H9 (cell line): ENCODE measurements around the gene SLC46A1. TPM values are rescaled to one million over a fixed set of nuclear protein-coding genes. Genes with fewer than 3 reads are reported as not detected.

ENCODE experiments used
- DNase-seq: peaks from one replicate; pipeline ENCODE4 v3.0.0-alpha.2; 2017
- H2AFZ ChIP-seq: one replicate; pipeline ENCODE4 v1.6.1; 2013; ENCODE audit warnings: mild to moderate bottlenecking, low read length, control low read depth, moderate library complexity
- H2AK5ac ChIP-seq: 2 replicates; pipeline ENCODE4 v1.6.1; 2013; ENCODE audit warnings: low read length, control low read depth, mixed read lengths; ENCODE audit not compliant: insufficient read length
- H2BK120ac ChIP-seq: one replicate; pipeline ENCODE4 v1.6.1; 2013; ENCODE audit warnings: low read depth, mild to moderate bottlenecking, low read length, control low read depth, inconsistent platforms; ENCODE audit not compliant: poor library complexity, severe bottlenecking
- H2BK12ac ChIP-seq: 2 replicates; pipeline ENCODE4 v1.6.1; 2013; ENCODE audit warnings: low read length, control low read depth, mixed read lengths, low read depth; ENCODE audit not compliant: insufficient read length
- H2BK15ac ChIP-seq: 2 replicates; pipeline ENCODE4 v1.6.1; 2013; ENCODE audit warnings: low read depth, low read length, control low read depth
- H2BK20ac ChIP-seq: one replicate; pipeline ENCODE4 v1.6.1; 2013; ENCODE audit warnings: low read depth, mild to moderate bottlenecking, low read length, control low read depth, inconsistent platforms; ENCODE audit not compliant: poor library complexity, severe bottlenecking
- H2BK5ac ChIP-seq: 2 replicates; pipeline ENCODE4 v1.6.1; 2013; ENCODE audit warnings: low read length, control low read depth, mixed read lengths; ENCODE audit not compliant: insufficient read length
- H3K14ac ChIP-seq: 2 replicates; pipeline ENCODE4 v1.6.1; 2013; ENCODE audit warnings: low read length, control low read depth; ENCODE audit not compliant: insufficient read depth
- H3K18ac ChIP-seq: 2 replicates; pipeline ENCODE4 v1.6.1; 2013; ENCODE audit warnings: low read depth, mild to moderate bottlenecking, mixed read lengths, low read length, control low read depth; ENCODE audit not compliant: insufficient read length
- H3K23ac ChIP-seq: 2 replicates; pipeline ENCODE4 v1.6.1; 2013; ENCODE audit warnings: low read length, control low read depth, mixed read lengths, low read depth; ENCODE audit not compliant: insufficient read length
- H3K23me2 ChIP-seq: 2 replicates; pipeline ENCODE4 v1.6.1; 2013; ENCODE audit warnings: low read depth, mild to moderate bottlenecking, mixed read lengths, low read length, control low read depth; ENCODE audit not compliant: insufficient read length, poor library complexity, severe bottlenecking
- H3K27ac ChIP-seq: 2 replicates; pipeline ENCODE4 v1.5.1; 2013; ENCODE audit warnings: low read length, control low read depth, mixed read lengths, low read depth; ENCODE audit not compliant: insufficient read length
- H3K27me3 ChIP-seq: 2 replicates; pipeline ENCODE4 v1.6.1; 2013; ENCODE audit warnings: low read length, control low read depth, inconsistent platforms; ENCODE audit not compliant: insufficient read depth
- H3K4ac ChIP-seq: 2 replicates; pipeline ENCODE4 v1.6.1; 2013; ENCODE audit warnings: low read depth, mild to moderate bottlenecking, control low read depth, inconsistent platforms, low read length, moderate library complexity
- H3K4me1 ChIP-seq: 2 replicates; pipeline ENCODE4 v1.6.1; 2013; ENCODE audit warnings: low read length, control low read depth, inconsistent platforms; ENCODE audit not compliant: insufficient read depth
- H3K4me2 ChIP-seq: 2 replicates; pipeline ENCODE4 v1.6.1; 2013; ENCODE audit warnings: low read length, control low read depth, mixed read lengths; ENCODE audit not compliant: insufficient read length, insufficient read depth
- H3K56ac ChIP-seq: 2 replicates; pipeline ENCODE4 v1.6.1; 2013; ENCODE audit warnings: low read depth, mild to moderate bottlenecking, mixed read lengths, low read length, control low read depth; ENCODE audit not compliant: insufficient read length
- H3K79me1 ChIP-seq: 2 replicates; pipeline ENCODE4 v1.6.1; 2013; ENCODE audit warnings: low read depth, mild to moderate bottlenecking, moderate library complexity, low read length, control low read depth, inconsistent platforms; ENCODE audit not compliant: insufficient read depth, poor library complexity, severe bottlenecking
- H3K79me2 ChIP-seq: 2 replicates; pipeline ENCODE4 v1.6.1; 2013; ENCODE audit warnings: low read length, control low read depth, inconsistent platforms; ENCODE audit not compliant: insufficient read depth
- H3K9ac ChIP-seq: 2 replicates; pipeline ENCODE4 v1.6.1; 2013; ENCODE audit warnings: low read length, control low read depth, mixed read lengths; ENCODE audit not compliant: insufficient read length; ENCODE audit errors: extremely low read depth
- H3K9me3 ChIP-seq: one replicate; pipeline ENCODE4 v1.6.1; 2013; ENCODE audit warnings: low read depth, low read length, inconsistent platforms; ENCODE audit not compliant: control insufficient read depth
- H3T11ph ChIP-seq: one replicate; pipeline ENCODE4 v1.6.1; 2013; ENCODE audit warnings: mild to moderate bottlenecking, low read length, control low read depth, inconsistent platforms
- H4K20me1 ChIP-seq: one replicate; pipeline ENCODE4 v1.6.1; 2013; ENCODE audit not compliant: control insufficient read depth, insufficient read length, insufficient read depth
- H4K5ac ChIP-seq: 2 replicates; pipeline ENCODE4 v1.6.1; 2013; ENCODE audit warnings: low read depth, mild to moderate bottlenecking, mixed read lengths, low read length, control low read depth; ENCODE audit not compliant: insufficient read length
- H4K8ac ChIP-seq: replicated peaks from 2 replicates; pipeline ENCODE4 v1.6.1; 2013; ENCODE audit warnings: low read length, control low read depth, mixed read lengths, low read depth; ENCODE audit not compliant: insufficient read length
- H4K91ac ChIP-seq: 2 replicates; pipeline ENCODE4 v1.6.1; 2013; ENCODE audit warnings: low read depth, mild to moderate bottlenecking, moderate library complexity, mixed read lengths, low read length, control low read depth; ENCODE audit not compliant: insufficient read length
- H3K27ac Mint-ChIP-seq, 3 experiments: 2 replicates in 2 of 3; 3 replicates in 1 of 3; pipeline ENCODE4 v1.8.0; 2020 to 2021; ENCODE audit warnings: mixed read lengths in 3 of 3, mild to moderate bottlenecking in 1 of 3, moderate library complexity in 1 of 3
- H3K27me3 Mint-ChIP-seq: 2 replicates; pipeline ENCODE4 v1.8.0; 2021; ENCODE audit warnings: low read depth, mild to moderate bottlenecking, moderate library complexity, mixed read lengths
- H3K36me3 Mint-ChIP-seq, 3 experiments: 2 replicates in 2 of 3; 3 replicates in 1 of 3; pipeline ENCODE4 v1.8.0; 2020 to 2021; ENCODE audit warnings: low read depth in 3 of 3, mixed read lengths in 3 of 3; ENCODE audit not compliant: insufficient read depth in 1 of 3
- H3K4me1 Mint-ChIP-seq, 2 experiments: 2 replicates each; pipeline ENCODE4 v1.8.0; 2020; ENCODE audit warnings: mixed read lengths in 2 of 2
- H3K4me3 Mint-ChIP-seq, 2 experiments: 2 replicates in 1 of 2; 3 replicates in 1 of 2; pipeline ENCODE4 v1.8.0; 2020 to 2021; ENCODE audit warnings: mild to moderate bottlenecking in 2 of 2, mixed read lengths in 2 of 2, moderate library complexity in 1 of 2
- H3K9me3 Mint-ChIP-seq, 2 experiments: 2 replicates in 1 of 2; 3 replicates in 1 of 2; pipeline ENCODE4 v1.8.0; 2020; ENCODE audit warnings: mild to moderate bottlenecking in 2 of 2, mixed read lengths in 2 of 2, moderate library complexity in 1 of 2
- CTCF ChIP-seq: fragments of 200-600 bp; sonication (generic); conservative IDR thresholded peaks from 3 replicates; pipeline ENCODE4 v1.8.0; 2021; ENCODE audit warnings: antibody characterized with exemption, mild to moderate bottlenecking
- WGBS: extraction: QIAGEN DNeasy Blood & Tissue Kit; methylation state at CpG from one replicate; pipeline ENCODE4 v1.1.7; 2013; ENCODE audit warnings: missing lambda C conversion rate, low lambda C conversion rate, mixed read lengths; ENCODE audit not compliant: insufficient read length; ENCODE audit errors: extremely low coverage; 5-methylcytosine and 5-hydroxymethylcytosine counted together
- total RNA-seq: library from RNA; stranded (reverse); gene quantifications from 2 replicates; pipeline ENCODE4 v1.2.1, GENCODE V29; 2021

The SLC46A1 gene
- total RNA-seq, 1 experiment from 2014 or later, result 8.7 TPM

GRCh38 chr17:28402844-28403243 lies 3.2 kb downstream of the SLC46A1 start:
- no peak overlapping the region for H2BK20ac ChIP-seq
- H4K91ac ChIP-seq, result no peak overlapping the region
- Mint-ChIP-seq H3K27me3 (peaks cover 77% of the 10 kb centered on the region), H3K4me3 (peak overlapping the region in 1 of 2 experiments; percentile 60; a peak in 1 of 5 replicates), H3K4me1 (peaks cover 52% of the 10 kb centered on the region in 2 experiments), H3K9me3 (no peaks in the 10 kb centered on the region), H3K27ac (no peak overlapping the region), H3K36me3 (peaks cover 0 to 13% (median 5%) of the 10 kb centered on the region in 3 experiments; a peak in 2 of 7 replicates)
- no peak overlapping the region for H4K5ac ChIP-seq
- H2BK5ac ChIP-seq, result no peak overlapping the region
- H3K23me2 ChIP-seq, result peaks cover 9% of the 10 kb centered on the region
- no peak overlapping the region for H3K56ac ChIP-seq
- no peak for DNase-seq
- no peak for TF ChIP-seq CTCF
- no peak overlapping the region for H3K4ac ChIP-seq
- no peak overlapping the region for H2BK120ac ChIP-seq
- H3T11ph ChIP-seq, result no peak overlapping the region
- H3K18ac ChIP-seq, result no peak overlapping the region
- H3K27ac ChIP-seq, result no peak overlapping the region
- no peaks in the 10 kb centered on the region for H3K79me2 ChIP-seq
- no peaks in the 10 kb centered on the region for H4K20me1 ChIP-seq
- no peak overlapping the region for H3K9ac ChIP-seq
- peaks cover 10% of the 10 kb centered on the region; the same call in 1 of the 2 replicates for H3K4me1 ChIP-seq
- no peak overlapping the region for H2BK12ac ChIP-seq
- no peaks in the 10 kb centered on the region for H3K79me1 ChIP-seq
- no CpG with 5 or more reads among the region's 6 CpGs for WGBS
- H3K23ac ChIP-seq, result no peak overlapping the region
- no peaks in the 10 kb centered on the region for H3K9me3 ChIP-seq
- H2AK5ac ChIP-seq, result no peak overlapping the region
- no peak overlapping the region for H3K4me2 ChIP-seq
- H2AFZ ChIP-seq, result no peak overlapping the region
- no peak overlapping the region for H4K8ac ChIP-seq
- no peak overlapping the region for H2BK15ac ChIP-seq
- H3K14ac ChIP-seq, result no peak overlapping the region
- no peaks in the 10 kb centered on the region; the same call in 1 of the 2 replicates for H3K27me3 ChIP-seq
